Spinal cord (tissue), 10 donors: ENCODE measurements around the gene TCP10L. TPM values are rescaled to one million over a fixed set of nuclear protein-coding genes. Genes with fewer than 3 reads are reported as not detected.
A peak's percentile ranks its signal among the peaks of the same experiment; 100 is the strongest.
"Not testable (repeated sequence)": the region's sequence is repeated elsewhere in the genome, so short reads cannot be mapped to it uniquely, and the experiment has no call there.

Experiments
- DNase-seq, 6 donors: peaks; one replicate each; pipeline versions ENCODE4 v3.0.0 to v3.0.0-alpha.2; 2013 to 2015; ENCODE audit warnings: low spot score in 6 of 6, low read depth in 4 of 6
- H3K27ac ChIP-seq: one replicate; pipeline ENCODE4 v1.5.1; 2013; ENCODE audit warnings: low read depth, low read length, control low read depth
- H3K27me3 ChIP-seq: one replicate; pipeline ENCODE4 v1.6.1; 2013; ENCODE audit warnings: low read length; ENCODE audit not compliant: control insufficient read depth, insufficient read depth
- H3K36me3 ChIP-seq: one replicate; pipeline ENCODE4 v1.6.1; 2013; ENCODE audit warnings: low read length; ENCODE audit not compliant: control insufficient read depth, insufficient read depth
- H3K4me1 ChIP-seq: one replicate; pipeline ENCODE4 v1.6.1; 2013; ENCODE audit warnings: low read length; ENCODE audit not compliant: control insufficient read depth, insufficient read depth
- H3K4me3 ChIP-seq: one replicate; pipeline ENCODE4 v1.5.1; 2013; ENCODE audit warnings: low read depth, low read length, control low read depth
- H3K9me3 ChIP-seq: one replicate; pipeline ENCODE4 v1.6.1; 2013; ENCODE audit warnings: low read length; ENCODE audit not compliant: control insufficient read depth, insufficient read depth
- WGBS: methylation state at CpG from one replicate; pipeline ENCODE4 v1.1.5; 2013; ENCODE audit warnings: missing lambda C conversion rate; ENCODE audit not compliant: insufficient coverage; 5-methylcytosine and 5-hydroxymethylcytosine counted together
- polyA plus RNA-seq, 2 donors: library from polyadenylated mRNA; unstranded; fragments of 120-200 nt; gene quantifications; one replicate each; pipeline ENCODE4 v1.2.1, GENCODE V29; 2013; ENCODE audit not compliant: insufficient read length in 2 of 2
- small RNA-seq: library from RNA; depleted of rRNA; stranded (forward); fragments of <200 nt; gene quantifications from one replicate; pipeline ENCODE3, GENCODE V24; 2014; ENCODE audit warnings: low replicate concordance
- total RNA-seq, 2 donors: library from RNA; depleted of rRNA in 1 of 2; stranded (reverse); fragments of 120-200 nt in 1 of 2; fragments of >200 nt in 1 of 2; gene quantifications; one replicate each; pipeline versions ENCODE4 v1.2.3 to v1.2.4, GENCODE V29; 2013 to 2014
- donor health status: healthy.

The TCP10L gene
- total and polyA plus RNA-seq, 4 donors: 2.1 to 4.1 (median 3.0) TPM

DNA sequence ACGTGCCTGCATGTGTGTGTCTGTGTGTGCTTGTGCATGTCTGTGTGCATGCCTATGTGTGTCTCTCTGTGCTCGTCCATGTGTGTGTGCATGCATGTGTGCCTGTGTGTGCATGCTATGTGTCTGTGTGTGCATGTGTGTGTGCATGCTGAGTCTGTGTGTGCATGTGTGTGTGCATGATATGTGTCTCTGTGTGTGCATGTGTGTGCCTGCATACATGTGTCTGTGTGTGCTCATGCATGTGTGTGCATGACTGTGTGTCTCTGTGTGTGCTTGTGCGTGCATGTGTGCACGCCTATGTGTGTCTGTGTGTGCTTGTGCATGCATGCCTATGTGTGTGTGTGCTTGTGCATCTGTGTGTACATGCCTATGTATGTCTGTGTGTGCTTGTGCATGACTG lies 52.3 kb downstream of the TCP10L start:
- DNase-seq: no peak
- Histone ChIP-seq H3K27me3 (no peaks in the 10 kb centered on the region), H3K9me3 (no peaks in the 10 kb centered on the region), H3K27ac (no peak overlapping the region), H3K4me1 (no peaks in the 10 kb centered on the region), H3K4me3 (no peak overlapping the region), H3K36me3 (no peaks in the 10 kb centered on the region)
- WGBS: 80% methylated on average over 4 of the region's 4 CpGs

DNA sequence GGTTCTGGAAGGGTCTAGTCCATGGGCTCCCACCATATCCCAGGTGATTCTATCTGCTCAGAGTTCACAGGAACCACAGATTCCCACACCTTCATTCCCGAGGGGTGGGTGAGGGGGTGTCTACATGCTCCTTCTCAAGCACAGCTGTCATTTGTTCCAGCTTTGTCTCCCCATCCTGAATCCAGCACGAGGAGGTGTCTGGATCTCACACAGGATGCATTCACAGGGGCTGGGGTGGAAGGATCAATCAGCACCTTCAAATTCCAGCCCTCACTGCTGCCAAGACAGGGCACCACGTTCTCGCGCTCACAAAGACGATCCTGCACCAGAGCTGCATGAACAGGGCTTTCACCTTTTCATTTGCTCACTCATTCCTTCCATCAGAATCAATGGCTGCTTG lies 52.7 kb downstream of the TCP10L start:
- WGBS: 83% methylated on average over 5 of the region's 6 CpGs
- H3K36me3 ChIP-seq: no peaks in the 10 kb centered on the region
- no peak for DNase-seq
- no peak overlapping the region for H3K4me3 ChIP-seq
- no peaks in the 10 kb centered on the region for H3K9me3 ChIP-seq
- no peaks in the 10 kb centered on the region for H3K4me1 ChIP-seq
- no peak overlapping the region for H3K27ac ChIP-seq
- H3K27me3 ChIP-seq: no peaks in the 10 kb centered on the region

DNA sequence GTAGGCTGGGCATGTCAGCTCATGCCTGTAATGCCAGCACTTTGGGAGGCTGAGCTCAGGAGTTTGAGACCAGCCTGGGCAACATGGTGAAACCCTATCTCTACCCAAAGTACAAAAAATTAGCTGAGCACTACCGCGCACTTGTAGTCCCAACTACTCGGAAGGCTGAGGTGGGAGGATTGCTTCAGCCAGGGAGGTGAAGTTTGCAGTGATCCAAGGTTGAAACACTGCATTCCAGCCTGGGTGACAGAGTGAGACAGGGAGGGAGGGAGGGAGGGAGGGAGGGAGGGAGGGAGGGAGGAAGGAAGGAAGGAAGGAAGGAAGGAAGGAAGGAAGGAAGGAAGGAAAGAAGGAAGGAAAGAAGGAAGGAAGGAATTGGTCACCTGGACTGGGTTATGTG lies 53.8 kb downstream of the TCP10L start:
- not testable (repeated sequence) for DNase-seq
- WGBS: no CpG with 5 or more reads among the region's 3 CpGs

DNA sequence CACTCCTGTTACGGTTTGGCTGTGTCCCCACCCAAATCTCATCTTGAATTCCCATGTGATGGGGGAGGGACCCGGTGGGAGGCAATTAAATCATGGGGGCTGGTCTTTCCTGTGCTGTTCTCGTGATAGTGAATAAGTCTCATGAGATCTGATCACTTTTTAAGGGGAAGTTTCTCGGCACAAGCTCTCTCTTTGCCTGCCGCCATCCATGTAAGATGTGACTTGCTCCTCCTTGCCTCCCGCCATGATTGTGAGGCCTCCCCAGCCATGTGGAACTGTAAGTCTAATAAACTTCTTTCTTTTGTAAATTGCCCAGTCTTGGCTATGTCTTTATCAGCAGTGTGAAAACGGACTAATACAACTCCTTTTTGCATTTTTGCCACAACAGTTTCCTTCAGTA lies 54.5 kb downstream of the TCP10L start:
- WGBS: 93% methylated on average over 3 of the region's 7 CpGs
- H3K9me3 ChIP-seq, H3K27ac ChIP-seq, H3K36me3 ChIP-seq, DNase-seq, H3K4me1 ChIP-seq, H3K4me3 ChIP-seq, H3K27me3 ChIP-seq: not testable (repeated sequence)

More for the DNA sequence above, 53.8 kb downstream of the TCP10L start:
- not testable (repeated sequence) for H3K9me3 ChIP-seq, H3K36me3 ChIP-seq, H3K4me1 ChIP-seq, H3K27ac ChIP-seq, H3K27me3 ChIP-seq, H3K4me3 ChIP-seq

DNA sequence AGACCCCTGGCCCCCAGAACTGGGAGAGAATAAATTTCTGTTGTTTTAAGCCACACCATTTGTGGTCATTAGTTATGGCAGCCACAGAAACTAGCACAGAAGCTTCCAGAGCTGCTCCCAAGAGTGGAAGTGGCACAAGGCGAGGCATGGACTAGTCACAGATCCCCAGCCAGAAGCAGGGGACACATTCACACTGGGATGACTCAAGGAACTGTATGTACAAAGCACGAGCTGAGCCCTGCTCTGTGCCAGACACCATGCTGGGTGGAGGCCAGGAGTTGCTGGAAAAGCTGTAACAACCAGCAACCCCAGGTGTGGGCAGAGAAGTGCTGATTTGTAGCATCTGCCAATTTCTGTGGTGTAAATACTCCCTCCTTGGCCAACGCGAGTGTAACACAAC lies 55.6 kb downstream of the TCP10L start:
- H3K4me3 ChIP-seq: no peak overlapping the region
- H3K27ac ChIP-seq: no peak overlapping the region
- H3K27me3 ChIP-seq: no peaks in the 10 kb centered on the region
- H3K9me3 ChIP-seq: no peaks in the 10 kb centered on the region
- no peak for DNase-seq
- H3K36me3 ChIP-seq: no peaks in the 10 kb centered on the region
- H3K4me1 ChIP-seq: no peaks in the 10 kb centered on the region
- 56% methylated on average over 2 of the region's 4 CpGs for WGBS

DNA sequence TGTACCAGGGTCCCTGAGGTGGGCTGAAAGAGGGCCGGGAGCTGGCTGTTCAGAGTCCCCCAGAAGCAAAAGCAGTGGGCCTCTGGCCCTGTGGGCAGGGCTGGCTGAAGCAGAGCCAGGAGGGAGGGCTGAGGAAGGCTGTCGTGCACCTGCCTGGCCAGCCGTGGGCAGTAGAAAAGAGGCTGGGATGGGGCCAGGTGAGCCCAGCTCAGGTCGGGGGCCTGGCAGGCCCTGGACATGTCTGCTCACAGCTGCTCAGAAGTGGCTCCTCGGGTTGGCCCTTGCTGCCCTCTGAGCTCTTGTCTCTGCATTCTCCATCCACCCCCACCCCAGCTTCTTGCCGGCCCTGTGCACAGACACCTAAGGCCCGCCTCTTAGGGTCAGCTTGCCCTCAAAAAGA lies 60.0 kb downstream of the TCP10L start:
- H3K4me3 ChIP-seq: no peak overlapping the region
- DNase-seq: no peak
- peaks cover 28% of the 10 kb centered on the region for H3K4me1 ChIP-seq
- H3K36me3 ChIP-seq: no peaks in the 10 kb centered on the region
- no peak overlapping the region for H3K27ac ChIP-seq
- 79% methylated on average over 5 of the region's 7 CpGs for WGBS
- no peaks in the 10 kb centered on the region for H3K9me3 ChIP-seq
- no peaks in the 10 kb centered on the region for H3K27me3 ChIP-seq

DNA sequence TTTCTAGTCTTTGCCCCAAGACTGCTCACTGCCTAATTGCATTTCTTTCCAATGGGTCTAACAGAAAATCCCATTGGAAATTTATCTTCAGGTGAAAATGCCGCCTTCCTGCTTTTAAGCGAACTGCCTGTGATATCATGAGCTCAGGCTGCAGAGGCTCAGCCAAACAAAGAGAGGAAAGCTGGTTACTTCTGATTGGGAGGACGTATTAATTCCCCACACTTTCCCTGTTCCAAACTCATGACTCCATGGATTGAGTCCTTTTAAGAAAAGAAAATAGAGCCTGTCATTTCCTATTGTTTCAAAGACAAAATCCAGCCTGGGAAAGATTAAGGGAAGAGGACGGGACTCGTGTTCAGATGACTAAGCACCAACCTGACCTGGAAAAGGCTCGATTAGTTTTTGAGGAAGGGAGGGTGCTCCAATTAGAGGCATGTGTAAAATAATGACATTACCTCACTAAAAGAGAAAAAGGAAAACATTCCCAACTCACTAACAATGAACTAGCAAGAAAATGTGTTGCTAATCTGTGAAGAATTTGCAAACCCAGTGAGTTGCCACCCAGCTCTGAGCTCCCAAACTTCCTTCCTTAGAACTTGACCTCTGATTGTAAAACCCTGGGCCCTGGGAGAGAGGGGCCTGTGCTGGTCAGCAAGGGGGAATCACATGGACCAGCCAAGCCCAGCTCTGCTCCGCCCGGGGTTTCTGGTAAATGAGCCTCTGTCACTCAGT lies 61.2 kb downstream of the TCP10L start:
- Histone ChIP-seq H3K9me3 (no peaks in the 10 kb centered on the region), H3K36me3 (no peaks in the 10 kb centered on the region), H3K27me3 (no peaks in the 10 kb centered on the region), H3K4me3 (no peak overlapping the region), H3K4me1 (peaks cover 36% of the 10 kb centered on the region), H3K27ac (peak overlapping the region; percentile 13)
- DNase-seq: peak in 2 of 6 donors; percentile 44 to 45
- WGBS: 70% methylated on average over 2 of the region's 8 CpGs

Small RNA genes lying within 50 kb of the gene (small RNA-seq; reads per million reads assigned to genes)
- gene RF00438: not detected
- gene RNA5SP490: 0.08 reads per million

Other genes with a start within 250 kb of the TCP10L start
- 10 to 100 TPM; 15.9 to 18.3 TPM for gene URB1, start 192.5 kb downstream of the TCP10L start, total RNA-seq
- gene URB1, start 192.5 kb downstream of the TCP10L start, polyA plus RNA-seq: 10 to 100 TPM; 16.6 to 17.7 TPM
- 10 to 100 TPM in 1 of 2 donors, 1 to 10 TPM in 1; 5.6 to 11.0 TPM for gene EVA1C, start 172.8 kb downstream of the TCP10L start, total RNA-seq
- 10 to 100 TPM; 10.4 to 13.4 TPM for gene EVA1C, start 172.8 kb downstream of the TCP10L start, polyA plus RNA-seq
- gene CFAP298, start 26.9 kb upstream of the TCP10L start, total RNA-seq: 10 to 100 TPM; 21.6 to 53.9 TPM
- gene CFAP298, start 26.9 kb upstream of the TCP10L start, polyA plus RNA-seq: 10 to 100 TPM; 52.8 to 60.4 TPM
- gene SYNJ1, start 142.5 kb upstream of the TCP10L start, total RNA-seq: 10 to 100 TPM; 16.7 to 33.1 TPM
- gene SYNJ1, start 142.5 kb upstream of the TCP10L start, polyA plus RNA-seq: 10 to 100 TPM; 35.9 to 44.9 TPM
- gene PAXBP1, start 186.2 kb upstream of the TCP10L start, total RNA-seq: 10 to 100 TPM; 58.9 to 64.3 TPM
- 10 to 100 TPM; 52.7 to 68.9 TPM for gene PAXBP1, start 186.2 kb upstream of the TCP10L start, polyA plus RNA-seq